ENCODE data around the gene CFAP97D1. TPM values are rescaled to one million over a fixed set of nuclear protein-coding genes. Genes with fewer than 3 reads are reported as not detected.
A peak's percentile ranks its signal among the peaks of the same experiment; 100 is the strongest.

Gene CFAP97D1
- not detected for total RNA-seq

GRCh38 chr17:43780135-43780534 is at the start of gene CFAP97D1:
CFAP97D1 (plus strand) TSS chr17:43780435; CDS start chr17:43780463, 28 bp downstream.
- H3K27ac ChIP-seq = peak within 1 kb of the TSS; percentile 99
- intact Hi-C loops (cut with DNase I) = no loop called here
- H3K4me3 ChIP-seq = peak within 1 kb of the TSS; percentile 98
- no peaks in the 10 kb centered on the region for H3K9me3 ChIP-seq
- H3K27me3 ChIP-seq = no peaks in the 10 kb centered on the region
- H3K36me3 ChIP-seq = no peaks in the 10 kb centered on the region
- H3K4me1 ChIP-seq = no peaks in the 10 kb centered on the region
- H3K9ac ChIP-seq (ENCODE audit: low read depth in 2 of 2, low read length in 2 of 2) = peak within 1 kb of the TSS in 1 of 2 donors; percentile 48
- TF ChIP-seq CTCF (IDR thresholded peaks at IDR 0.05) = no peak
- DNase-seq = no peak

- H3K4me3 ChIP-seq = no peak overlapping the region
- no peak for DNase-seq
- H3K27ac ChIP-seq = no peak overlapping the region
- H3K36me3 ChIP-seq = no peaks in the 10 kb centered on the region
- no peak for TF ChIP-seq CTCF (IDR thresholded peaks at IDR 0.05)
- no peaks in the 10 kb centered on the region for H3K27me3 ChIP-seq
- intact Hi-C loops (cut with DNase I) = no loop called here
- H3K9ac ChIP-seq (ENCODE audit: low read depth in 2 of 2, low read length in 2 of 2) = no peak overlapping the region
- H3K4me1 ChIP-seq = no peaks in the 10 kb centered on the region
- no peaks in the 10 kb centered on the region for H3K9me3 ChIP-seq
These were observed 47.3 kb upstream of the CFAP97D1 start for GRCh38 chr17:43732958-43733357.

- Histone ChIP-seq H3K9me3 (no peaks in the 10 kb centered on the region), H3K27me3 (no peaks in the 10 kb centered on the region), H3K4me3 (no peak overlapping the region), H3K4me1 (no peaks in the 10 kb centered on the region), H3K9ac (ENCODE audit: low read depth in 2 of 2, low read length in 2 of 2) (no peak overlapping the region), H3K27ac (no peak overlapping the region), H3K36me3 (no peaks in the 10 kb centered on the region)
- no peak for DNase-seq
- no peak for TF ChIP-seq CTCF (IDR thresholded peaks at IDR 0.05)
- intact Hi-C loops (cut with DNase I) = no loop called here
These were observed 46.3 kb upstream of the CFAP97D1 start for GRCh38 chr17:43733956-43734355.

- Histone ChIP-seq H3K27ac (no peak overlapping the region), H3K36me3 (no peaks in the 10 kb centered on the region), H3K27me3 (no peaks in the 10 kb centered on the region), H3K4me1 (no peaks in the 10 kb centered on the region), H3K9me3 (no peaks in the 10 kb centered on the region), H3K9ac (ENCODE audit: low read depth in 2 of 2, low read length in 2 of 2) (no peak overlapping the region), H3K4me3 (no peak overlapping the region)
- no peak for DNase-seq
- intact Hi-C loops (cut with DNase I) = no loop called here
- no peak for TF ChIP-seq CTCF (IDR thresholded peaks at IDR 0.05)
These were observed 45.9 kb upstream of the CFAP97D1 start for GRCh38 chr17:43734376-43734775.

GRCh38 chr17:43736389-43736788 is 43.8 kb upstream of the CFAP97D1 start:
- no peak overlapping the region for H3K27ac ChIP-seq
- H3K27me3 ChIP-seq = no peaks in the 10 kb centered on the region
- H3K36me3 ChIP-seq = no peaks in the 10 kb centered on the region
- no peaks in the 10 kb centered on the region for H3K4me1 ChIP-seq
- H3K9ac ChIP-seq (ENCODE audit: low read depth in 2 of 2, low read length in 2 of 2) = no peak overlapping the region
- DNase-seq = no peak
- no peaks in the 10 kb centered on the region for H3K9me3 ChIP-seq
- intact Hi-C loops (cut with DNase I) = no loop called here
- H3K4me3 ChIP-seq = no peak overlapping the region
- TF ChIP-seq CTCF (IDR thresholded peaks at IDR 0.05) = no peak

- no peak overlapping the region for H3K4me3 ChIP-seq
- H3K9ac ChIP-seq (ENCODE audit: low read depth in 2 of 2, low read length in 2 of 2) = no peak overlapping the region
- intact Hi-C loops (cut with DNase I) = no loop called here
- H3K36me3 ChIP-seq = no peaks in the 10 kb centered on the region
- H3K27ac ChIP-seq = no peak overlapping the region
- H3K9me3 ChIP-seq = no peaks in the 10 kb centered on the region
- H3K27me3 ChIP-seq = no peaks in the 10 kb centered on the region
- no peak for TF ChIP-seq CTCF (IDR thresholded peaks at IDR 0.05)
- no peaks in the 10 kb centered on the region for H3K4me1 ChIP-seq
- DNase-seq = no peak
These were observed 42.5 kb upstream of the CFAP97D1 start for GRCh38 chr17:43737722-43738121.

All from colonic mucosa (tissue), 4 donors.